Activated CD8-positive, alpha-beta memory T cell treated with anti-CD3 and anti-CD28 coated beads for 1 hour (primary cell): ENCODE measurements around the gene PTPRG.

Source experiments
- DNase-seq, 2 donors: peaks; one replicate each; pipeline ENCODE4 v3.0.0-alpha.2; 2020; ENCODE audit warnings: low read depth in 1 of 2; ENCODE audit errors: extremely low read depth in 1 of 2

Gene PTPRG

DNA sequence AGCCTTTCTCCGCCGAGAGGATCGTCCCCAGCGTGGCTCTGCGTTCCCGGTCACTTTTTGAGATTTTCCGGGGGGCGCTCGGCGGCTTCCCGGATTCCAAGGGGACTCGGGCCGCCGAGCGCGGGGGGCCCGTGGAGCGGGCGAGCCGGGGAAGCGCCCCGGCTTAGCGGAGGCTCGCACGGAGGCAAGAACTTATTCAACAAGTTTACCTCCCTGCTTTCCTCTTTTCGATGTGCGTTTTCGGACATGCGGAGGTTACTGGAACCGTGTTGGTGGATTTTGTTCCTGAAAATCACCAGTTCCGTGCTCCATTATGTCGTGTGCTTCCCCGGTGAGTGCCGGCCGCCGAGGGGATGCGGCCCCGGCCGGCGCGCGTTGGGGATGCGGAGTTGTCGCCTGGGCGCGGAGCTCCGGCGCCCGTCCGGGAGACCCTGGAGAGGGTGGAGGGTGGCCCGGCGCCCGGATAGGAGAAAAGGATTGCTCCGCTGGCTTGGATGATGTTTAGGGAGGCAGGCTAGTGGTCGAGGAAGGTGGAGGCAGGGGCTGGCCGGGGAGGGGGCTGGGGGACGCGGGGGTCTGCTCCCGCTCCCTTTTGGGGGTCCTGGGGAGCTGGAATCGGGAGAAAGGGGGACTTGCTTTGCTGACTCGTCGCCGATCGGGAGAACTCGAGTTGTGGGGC lies 810 bp downstream of the PTPRG start:
- no peak for DNase-seq

DNA sequence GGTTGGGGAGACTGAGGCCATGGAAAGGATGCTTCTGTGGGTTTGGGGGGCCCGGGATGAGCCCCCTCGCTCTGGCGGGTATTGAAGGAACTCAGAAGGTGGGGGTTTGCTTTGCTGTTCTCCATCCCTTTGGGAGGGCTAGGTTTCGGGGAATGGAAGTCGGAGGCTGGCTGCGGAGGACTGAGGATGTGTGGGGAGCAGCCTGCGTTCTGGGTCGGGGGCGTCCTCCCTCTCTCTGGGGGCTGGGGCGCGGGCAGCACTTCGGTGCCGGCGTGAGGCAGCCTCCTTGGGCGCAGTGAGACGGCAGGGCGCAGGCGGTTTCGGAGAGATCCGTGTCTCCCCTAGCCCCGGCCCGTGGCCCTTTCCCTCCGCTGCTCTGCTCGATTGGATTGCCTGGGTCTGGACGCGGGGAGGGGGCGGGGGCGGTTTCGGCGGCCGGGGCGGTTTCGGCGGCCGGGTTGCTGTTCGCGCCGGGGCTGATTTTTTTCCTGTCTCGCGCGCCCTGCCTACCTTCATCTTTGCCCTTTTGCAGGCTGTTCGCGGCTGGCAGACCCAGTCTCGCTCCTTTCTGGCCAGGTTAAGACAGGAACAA lies 1.4 kb downstream of the PTPRG start:
- no peak for DNase-seq

DNA sequence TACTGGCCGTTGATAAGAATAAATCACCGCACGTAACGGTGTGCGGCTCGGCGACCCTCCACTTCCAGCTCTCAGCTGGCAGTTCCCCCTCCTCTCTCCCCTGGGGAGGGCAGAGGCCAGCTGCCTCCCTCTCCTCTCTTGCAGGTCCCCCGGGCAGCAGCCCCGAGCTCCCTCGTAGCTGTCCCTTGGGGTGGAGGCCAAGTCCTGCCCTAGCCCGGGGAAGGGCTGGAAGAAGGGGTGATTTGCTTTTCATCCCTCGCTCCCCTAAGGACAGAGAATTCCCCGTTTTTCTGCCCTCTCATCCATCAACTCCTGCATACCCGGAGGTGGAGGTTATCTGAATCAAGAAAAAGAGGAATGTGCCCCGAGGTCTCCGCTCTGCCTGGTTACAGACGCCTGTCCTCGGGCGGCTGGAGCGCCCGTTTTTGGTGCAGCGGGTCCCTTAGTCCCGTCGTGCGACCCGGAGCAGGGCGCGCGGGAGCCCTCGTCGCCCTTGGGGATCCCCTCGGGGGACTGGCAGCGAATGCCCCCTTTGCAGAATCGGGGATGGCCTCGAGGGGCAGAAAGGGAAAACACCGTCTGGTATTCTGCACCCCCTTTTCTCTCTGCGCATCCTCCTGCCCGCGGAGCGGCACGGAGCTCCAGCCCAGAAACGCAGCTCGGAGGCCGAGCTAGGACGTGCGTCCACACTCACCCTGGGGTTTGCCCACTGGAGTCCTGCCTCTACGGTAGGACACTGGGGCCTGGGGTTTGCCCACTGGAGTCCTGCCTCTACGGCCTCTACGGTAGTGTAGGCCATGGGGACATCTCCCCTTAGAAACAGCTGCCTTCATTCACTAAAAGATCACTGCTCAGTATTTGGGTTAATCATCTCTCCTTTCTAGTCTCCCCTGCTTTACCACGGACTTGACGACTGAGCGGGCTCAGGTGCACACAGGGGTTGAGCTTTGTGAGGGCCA lies 2.2 kb downstream of the PTPRG start:
- no peak for DNase-seq

DNA sequence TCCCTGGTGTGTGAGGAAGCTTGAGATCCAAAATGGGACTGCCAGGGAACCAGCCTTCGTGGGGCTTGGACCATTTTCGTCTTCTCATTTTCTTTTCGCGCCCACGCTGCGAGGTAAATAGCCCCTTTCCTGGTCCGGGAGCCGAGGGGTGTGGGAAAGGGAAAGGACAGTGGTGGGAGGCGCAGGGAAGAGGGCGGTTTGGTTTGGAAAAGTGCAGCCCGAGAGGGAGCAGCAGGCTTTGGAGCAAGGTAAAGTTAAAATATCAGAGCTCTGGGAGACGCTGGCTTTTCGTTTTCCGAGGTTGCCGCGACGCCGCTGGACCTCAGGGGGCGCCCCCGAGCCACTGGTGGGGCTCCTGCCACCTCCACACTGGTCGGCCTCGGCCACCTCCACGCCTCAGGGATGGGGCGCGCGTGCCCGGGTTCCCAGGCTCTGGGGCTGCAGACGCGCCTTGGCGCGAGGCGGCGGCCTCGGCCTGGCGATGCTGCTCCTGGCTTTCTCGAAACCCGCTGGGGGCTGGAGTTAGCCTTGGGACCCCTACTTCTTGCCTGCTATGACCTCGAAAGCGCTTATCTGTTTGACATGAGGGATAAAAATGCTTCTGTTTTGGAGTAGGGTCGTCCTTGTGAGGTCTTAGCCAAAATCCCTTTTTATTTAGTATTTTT lies 3.2 kb downstream of the PTPRG start:
- DNase-seq, result no peak

DNA sequence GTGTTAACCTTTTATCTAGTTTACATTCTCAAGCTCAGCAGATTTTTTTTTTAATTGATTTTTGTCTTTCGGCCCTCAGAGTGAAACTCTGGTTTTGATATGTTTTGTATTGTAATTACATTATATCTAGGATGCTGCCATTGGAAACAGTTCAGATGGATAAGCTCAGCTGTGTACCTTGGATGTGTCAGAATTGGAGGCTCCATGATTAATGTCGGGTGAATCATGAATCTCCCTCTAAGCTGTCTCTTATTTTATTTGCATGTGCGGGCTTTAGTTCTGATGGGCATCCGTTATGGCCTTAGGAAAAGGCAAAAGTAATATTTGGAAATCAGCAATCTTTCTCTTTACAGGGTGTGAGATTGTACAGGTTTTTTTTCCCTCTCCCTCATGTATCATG lies 4.2 kb downstream of the PTPRG start:
- no peak for DNase-seq

DNA sequence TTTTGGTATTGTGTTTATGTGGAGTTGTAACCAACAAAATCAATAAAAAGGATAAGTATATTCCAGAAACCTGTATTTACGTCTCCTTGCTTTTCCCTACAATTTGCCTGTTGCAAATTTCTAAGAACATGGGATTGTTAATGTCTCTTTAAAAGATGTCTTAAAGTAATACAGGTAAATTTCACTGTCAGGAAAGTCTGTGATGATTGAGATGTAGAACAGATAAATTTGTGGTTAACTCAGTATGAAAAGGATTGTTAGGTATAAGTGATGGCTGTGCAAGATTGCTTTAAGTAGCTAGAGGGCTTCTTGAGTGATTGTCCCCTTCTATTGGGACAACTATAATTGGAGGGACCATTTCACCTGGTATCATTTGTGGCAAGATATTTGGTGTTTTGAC lies 6.8 kb downstream of the PTPRG start:
- no peak for DNase-seq

DNA sequence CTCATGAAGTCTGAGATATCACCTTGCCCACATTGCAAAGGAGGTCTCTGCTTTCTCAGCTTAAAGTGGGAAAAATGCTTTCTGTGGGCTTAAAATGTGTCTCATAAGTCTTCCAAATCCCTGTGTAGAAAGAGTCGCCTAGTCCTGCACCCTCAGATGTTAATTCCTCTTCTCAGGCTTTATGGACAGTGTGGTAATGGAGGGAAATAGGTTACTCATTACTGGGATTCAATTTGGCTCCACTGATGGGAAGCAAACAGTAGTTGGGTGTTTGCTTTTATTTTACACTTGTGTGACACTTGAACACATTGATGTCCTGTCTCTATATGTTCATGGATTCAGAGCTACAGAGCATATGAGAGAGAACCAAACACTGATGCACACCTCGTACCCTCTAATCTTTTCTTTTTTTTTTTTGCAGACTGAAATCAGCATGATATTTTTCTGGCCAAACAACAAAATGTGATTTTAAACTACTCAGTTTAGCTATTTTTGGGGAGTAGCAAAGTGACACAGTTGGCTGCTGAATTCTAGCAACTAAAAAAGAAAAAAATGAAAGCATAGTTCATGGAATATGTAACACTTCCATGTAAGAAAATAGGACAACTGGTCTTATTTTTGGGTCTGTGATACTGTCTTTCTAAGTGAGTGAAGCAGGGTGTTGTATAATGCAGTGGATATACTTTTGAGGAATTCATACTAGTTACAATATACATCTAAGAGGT lies 8.6 kb downstream of the PTPRG start:
- DNase-seq, result no peak

DNA sequence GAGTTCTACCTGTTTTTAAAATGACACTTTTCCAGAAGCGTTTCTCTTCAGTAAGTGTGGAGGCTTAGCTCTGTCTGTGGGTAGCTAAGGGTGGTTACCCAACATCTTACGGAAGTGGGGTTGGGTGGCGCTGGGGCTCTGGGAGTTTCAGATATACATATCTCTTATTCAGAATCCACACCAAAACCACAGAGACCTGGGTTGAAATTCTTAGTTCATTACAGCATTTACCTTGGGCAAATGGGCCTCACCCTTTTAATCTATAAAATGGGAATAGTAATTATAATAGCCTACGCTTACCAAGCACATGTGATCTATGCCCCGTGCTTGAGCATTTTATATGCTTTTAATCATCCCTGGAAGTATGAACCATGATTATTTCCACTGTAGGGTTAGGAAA lies 9.4 kb downstream of the PTPRG start:
- DNase-seq, result no peak

DNA sequence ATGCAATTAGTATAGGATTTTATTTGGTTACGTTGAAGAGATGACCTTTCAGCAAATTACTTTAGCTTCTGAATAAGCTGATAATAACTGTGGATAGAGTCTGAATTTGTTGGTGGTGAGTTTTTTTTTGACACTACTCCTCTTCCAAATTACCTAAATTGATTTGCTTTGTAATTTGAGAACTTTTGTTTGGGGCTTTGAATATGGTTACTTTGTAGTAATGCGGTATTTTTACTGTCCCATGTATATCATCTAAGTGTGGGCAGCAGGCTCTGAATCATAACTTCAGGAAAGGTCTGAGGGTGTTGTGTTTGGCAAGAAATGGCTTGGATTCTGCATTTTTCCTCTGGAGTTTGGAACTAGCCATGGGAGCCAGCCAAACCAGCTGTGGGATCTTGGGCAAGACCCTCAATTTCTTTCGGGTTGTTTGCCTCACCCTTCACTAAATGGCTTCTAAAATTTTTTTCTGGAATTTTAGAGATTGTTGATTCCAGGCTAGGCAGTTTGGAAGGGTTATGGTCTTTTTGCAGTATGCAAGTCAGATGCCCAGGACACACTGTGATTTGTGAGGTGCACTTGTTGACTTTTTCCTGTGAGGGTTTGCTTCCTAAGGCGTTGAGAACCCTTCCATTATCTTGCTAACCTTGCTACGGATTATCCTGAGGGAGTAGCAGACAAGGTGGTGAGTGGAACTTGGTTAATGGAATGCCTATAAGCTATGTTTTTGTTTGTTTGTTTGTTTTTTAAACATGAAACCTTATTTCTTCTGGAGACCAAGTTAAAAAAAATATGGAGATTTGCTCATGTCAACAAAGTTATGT lies 10.4 kb downstream of the PTPRG start:
- no peak for DNase-seq

DNA sequence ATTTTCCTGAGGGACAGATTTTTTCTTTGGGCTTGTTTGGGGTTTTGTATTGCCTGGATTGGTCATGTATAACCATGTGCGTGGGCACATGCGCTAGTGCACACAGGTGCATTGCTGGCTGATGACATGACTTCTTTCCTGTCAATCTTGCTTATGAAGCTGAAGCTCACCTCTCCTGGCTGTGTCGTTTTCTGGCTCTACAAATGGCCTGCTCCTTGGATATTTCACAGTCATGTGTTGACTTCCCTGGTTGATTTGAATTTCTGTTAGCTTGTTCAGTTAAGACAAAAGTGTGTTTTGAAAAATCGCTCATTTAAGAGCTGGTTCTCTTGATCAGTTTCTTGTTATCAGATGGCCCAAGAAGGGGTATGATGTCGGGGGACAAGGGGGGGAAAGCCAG lies 11.5 kb downstream of the PTPRG start:
- no peak for DNase-seq

DNA sequence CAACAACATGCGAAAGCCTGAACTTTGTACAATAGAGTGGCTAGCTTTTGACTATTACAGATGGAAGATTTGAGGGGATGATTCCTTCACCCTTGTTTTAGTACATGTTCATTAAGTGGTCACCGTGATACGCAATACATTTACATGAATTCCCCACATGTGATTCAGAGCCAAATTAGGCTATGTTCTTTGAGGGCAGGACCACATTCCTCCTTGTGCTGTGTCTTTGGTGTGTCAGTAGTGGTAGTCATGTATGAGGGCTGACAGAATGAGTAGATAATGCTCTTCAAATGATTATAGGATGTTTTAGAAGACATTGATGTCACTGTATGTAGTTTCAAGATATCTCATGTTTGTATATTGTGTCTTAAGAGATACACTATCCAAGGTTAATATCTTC lies 12.1 kb downstream of the PTPRG start:
- DNase-seq, result no peak

DNA sequence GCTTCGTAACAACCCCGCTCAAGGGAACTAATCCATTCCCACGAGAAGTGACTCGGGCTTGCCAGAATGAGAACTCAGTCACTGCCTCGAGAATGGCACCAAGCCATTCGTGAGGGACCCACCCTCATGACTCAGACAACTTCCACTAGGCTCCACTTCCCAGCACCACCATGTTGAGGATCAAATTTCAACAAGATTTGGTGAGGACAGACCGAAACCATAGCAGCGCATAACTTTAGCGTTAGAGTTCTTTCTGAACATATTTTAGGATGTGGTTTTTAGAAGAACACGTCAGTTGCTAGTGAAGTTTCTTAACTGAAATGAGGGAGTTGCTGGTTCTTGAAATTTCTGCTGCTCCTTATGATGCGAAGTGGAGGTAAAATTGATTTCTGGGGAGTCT lies 13.5 kb downstream of the PTPRG start:
- no peak for DNase-seq

DNA sequence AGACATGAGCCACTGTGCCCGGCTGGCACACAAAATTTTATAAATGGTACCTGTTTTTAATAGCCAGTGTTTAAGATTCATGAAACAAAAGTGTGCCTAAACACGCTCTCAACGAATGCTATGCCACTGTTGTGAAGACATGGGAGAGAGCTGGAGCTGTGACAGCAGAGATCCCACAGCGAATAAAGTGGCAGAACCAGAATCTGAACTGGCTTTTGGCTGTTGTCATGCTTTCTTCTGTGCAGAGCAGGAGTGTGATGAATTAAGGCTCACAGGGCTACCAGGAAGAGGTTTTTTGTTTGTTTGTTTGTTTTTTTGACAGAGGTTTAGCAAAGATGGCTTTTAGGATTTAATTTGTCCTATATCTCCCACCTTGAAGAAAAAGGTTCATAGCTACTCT lies 14.5 kb downstream of the PTPRG start:
- DNase-seq, result no peak

DNA sequence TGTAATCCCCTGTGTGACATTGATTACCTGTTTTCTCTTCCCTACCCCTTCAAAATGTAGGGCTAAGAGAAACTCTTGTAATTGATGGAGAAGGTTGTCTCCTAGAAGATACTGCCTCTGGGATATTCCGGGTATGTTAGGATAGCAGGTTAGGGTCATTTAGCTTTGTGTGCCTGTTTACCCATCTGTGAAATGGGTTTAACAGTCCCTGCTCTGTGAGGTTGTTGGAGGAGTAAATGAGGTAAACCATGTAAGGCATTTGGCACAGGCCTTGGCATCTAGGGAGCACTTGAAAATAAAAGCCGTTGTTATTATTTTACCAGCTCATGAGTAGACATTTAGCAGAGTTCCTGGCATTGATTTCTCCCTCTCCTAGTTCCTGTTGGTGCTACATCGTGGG lies 16.4 kb downstream of the PTPRG start:
- DNase-seq, result no peak

DNA sequence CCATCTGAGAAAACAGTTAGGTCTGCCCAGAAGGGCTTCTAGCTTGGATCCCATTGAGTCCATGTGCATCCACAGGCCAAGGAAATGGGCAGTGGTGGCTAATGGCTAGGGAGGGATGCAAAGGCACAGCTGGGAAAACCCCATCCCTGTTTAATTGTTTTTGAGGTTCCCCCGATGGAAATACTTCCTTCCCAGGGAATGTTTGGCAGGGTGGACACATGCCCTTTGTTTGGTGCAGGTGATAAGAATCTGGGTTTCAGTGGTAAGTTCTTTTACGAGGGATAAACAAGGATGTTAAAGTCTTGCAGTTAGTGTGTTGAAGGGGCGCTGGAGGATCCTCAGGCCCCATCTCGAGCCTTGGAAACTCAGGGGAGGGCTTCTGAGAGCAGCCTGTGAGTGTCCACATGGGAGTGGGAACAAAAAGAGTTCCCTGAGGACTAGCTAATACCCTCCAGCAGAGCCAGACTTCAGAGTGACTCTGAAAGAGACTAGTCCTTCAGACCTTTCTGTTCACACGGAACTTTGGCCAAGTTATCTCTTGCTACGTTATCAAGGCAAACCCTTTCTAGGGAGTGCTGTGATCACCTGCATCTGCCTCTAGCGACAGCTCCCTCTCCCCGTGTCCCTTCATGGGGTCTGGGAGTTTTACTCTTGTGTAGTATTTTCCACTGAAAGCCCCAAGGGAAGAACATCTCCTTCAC lies 17.4 kb downstream of the PTPRG start:
- no peak for DNase-seq

DNA sequence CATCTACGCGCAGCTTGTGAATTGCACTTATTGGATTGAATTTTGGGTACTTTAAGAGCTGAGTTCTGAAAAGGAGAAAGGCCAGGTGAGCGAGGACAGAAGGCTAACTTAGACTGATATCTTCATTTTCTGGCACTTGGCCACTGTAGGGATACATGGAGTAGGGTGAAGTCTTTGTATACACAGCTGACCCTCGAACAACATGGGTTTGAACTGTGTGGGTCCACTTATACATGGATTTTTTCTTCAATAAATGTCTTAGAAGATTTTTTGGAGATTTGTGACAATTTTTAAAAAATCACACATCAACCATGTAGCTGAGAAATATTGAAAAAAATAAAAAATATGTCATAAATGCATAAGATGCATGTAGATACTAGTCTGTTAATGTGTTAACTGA lies 18.3 kb downstream of the PTPRG start:
- no peak for DNase-seq

DNA sequence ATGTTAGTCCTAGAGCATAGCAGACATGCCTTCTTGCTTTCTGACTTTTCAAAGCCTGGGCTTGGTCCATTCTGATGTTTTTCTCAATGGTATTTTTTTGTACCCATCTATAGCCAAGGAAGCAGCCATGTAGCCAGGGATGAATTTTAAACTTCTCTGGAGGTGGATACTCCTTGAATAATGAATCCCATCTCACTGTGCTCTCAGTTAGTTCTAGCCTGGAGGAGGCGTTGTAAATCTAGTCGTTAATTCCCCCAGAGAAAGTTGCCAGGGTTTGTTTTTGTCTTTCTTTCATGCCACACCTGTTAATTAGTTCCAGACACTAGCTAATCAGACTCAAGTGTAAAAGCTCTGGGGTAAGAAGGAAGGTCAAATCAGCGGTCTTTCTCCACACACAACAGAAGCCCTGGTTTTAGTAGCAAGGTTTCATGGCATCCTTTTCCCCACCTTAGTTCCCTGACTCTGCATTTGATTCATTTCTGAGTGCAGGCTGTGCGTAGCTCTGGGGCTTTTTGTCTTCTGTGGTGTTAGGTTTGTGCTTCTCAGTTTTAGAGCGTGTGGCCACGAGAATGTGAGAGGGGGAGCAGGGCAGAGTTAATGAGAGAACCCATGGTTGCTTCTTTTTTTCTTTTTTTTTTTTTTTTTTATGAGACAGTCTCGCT lies 19.7 kb downstream of the PTPRG start:
- no peak for DNase-seq

DNA sequence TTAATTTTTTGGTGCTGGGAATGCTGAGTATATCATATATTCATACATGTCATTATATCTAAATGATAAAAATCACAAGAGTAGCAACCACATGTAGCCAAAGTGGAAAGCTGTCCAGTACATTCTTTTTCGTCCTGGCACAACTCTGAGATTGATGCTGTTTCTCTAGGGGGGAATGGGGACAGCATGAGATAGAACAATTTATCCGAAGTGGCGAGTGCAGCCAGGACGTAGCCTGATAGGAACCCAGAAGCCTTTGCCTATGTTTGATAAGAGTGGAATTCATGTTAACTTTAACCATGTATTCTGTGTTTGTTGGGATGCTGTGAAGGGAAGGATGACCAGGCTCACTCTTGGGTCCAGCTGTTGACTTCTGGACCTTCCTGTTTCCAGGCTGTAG lies 20.9 kb downstream of the PTPRG start:
- DNase-seq, result no peak

DNA sequence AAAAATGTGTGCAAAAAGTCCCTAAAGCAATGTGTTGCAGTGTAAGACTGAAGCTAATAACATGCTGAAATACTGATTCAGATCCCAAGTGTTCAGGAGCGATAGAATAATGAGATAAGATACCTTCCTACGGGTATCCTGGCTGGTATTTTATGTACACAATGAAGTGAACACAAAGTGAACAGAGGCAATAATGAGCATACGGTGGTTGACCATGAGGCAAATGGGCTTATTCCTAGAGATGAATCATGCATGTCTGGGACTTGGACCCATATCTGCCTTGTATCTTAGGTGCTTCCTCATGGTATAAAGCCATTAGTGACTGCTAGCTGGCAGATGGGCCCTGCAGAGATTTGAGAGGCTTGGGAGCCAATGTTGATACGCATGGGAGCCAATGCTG lies 21.5 kb downstream of the PTPRG start:
- DNase-seq, result no peak
